ENCODE data around the gene GRK1.

GRK1 gene

DNA sequence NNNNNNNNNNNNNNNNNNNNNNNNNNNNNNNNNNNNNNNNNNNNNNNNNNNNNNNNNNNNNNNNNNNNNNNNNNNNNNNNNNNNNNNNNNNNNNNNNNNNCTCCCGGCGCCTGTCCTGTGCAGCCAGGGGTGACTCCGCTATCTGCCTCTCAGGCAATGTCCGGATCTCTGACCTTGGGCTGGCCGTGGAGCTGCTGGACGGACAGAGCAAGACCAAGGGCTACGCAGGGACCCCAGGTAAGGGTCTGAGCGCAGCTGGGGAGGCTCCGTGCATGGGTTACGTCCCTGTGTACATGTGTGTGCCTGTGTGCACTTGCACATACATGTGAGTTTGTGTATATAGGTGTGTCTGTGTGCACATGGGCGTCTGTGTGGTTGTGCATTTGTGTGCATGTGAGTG, 55.9 kb downstream of the GRK1 start:
- TF ChIP-seq, protein P1, sequence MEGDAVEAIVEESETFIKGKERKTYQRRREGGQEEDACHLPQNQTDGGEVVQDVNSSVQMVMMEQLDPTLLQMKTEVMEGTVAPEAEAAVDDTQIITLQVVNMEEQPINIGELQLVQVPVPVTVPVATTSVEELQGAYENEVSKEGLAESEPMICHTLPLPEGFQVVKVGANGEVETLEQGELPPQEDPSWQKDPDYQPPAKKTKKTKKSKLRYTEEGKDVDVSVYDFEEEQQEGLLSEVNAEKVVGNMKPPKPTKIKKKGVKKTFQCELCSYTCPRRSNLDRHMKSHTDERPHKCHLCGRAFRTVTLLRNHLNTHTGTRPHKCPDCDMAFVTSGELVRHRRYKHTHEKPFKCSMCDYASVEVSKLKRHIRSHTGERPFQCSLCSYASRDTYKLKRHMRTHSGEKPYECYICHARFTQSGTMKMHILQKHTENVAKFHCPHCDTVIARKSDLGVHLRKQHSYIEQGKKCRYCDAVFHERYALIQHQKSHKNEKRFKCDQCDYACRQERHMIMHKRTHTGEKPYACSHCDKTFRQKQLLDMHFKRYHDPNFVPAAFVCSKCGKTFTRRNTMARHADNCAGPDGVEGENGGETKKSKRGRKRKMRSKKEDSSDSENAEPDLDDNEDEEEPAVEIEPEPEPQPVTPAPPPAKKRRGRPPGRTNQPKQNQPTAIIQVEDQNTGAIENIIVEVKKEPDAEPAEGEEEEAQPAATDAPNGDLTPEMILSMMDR (IDR thresholded peaks at IDR 0.05): no peak

DNA sequence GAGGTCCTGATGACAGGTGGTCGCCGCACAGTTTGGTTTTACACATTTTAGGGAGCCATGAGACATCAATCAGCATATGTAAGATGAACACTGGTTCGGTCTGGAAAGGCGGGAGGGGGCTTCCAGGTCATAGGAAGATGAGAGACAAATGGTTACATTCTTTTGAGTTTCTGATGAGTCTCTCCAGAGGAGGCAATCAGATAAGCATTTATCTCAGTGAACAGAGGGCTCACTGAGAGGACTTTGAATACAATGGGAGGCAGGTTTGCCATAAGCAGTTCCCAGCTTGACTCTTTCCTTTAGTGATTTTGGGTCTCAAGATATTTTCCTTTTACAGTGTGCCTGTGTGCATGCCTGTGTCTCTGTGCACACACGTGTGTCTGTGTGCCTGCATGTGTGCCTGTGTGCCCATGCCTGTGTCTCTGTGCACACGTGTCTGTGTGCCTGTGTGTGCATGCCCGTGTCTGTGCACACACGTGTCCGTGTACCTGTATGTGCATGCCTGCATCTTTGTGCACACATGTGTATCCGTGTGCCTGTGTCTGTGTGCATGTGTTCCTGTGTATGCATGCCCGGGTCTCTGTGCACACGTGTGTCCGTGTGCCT, 56.5 kb downstream of the GRK1 start:
- TF ChIP-seq, protein P1 (IDR thresholded peaks at IDR 0.05): no peak

DNA sequence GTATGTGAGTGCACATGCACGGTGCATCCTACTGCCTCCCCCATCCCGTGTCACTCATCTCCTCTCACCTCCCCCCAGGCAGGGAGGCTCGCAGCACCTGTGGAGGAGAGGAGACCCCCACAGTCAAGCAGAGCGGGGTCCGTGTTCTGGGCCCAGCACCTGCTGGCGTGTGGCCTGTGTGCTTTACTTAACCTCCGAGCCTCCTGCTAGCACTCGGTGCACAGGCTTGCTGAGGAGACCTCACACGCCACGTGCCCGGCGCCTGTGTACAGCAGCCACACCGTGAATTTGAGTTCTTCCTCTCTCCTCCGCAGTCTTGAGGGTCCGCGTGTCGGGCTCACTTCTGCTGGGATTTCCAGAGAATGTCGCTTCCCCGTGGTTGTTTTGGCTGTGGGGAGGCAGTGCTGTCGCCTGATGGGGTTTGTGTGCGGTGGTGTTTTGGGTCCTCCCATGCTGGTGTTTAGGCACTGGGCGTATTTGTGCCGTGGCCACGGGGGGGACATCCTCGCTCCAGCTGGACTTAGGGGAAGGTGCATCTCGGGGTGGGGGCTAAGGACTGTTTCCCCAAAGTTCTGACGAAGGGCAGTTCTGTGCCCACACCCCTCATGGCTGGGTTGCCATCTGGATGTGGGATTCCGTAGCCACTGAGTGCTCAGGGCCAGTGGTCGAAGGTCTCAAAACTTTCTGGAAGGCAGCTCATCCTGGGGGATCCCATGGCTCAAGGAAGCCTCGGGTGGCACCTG, 57.2 kb downstream of the GRK1 start:
- TF ChIP-seq, protein P1 (IDR thresholded peaks at IDR 0.05): no peak

DNA sequence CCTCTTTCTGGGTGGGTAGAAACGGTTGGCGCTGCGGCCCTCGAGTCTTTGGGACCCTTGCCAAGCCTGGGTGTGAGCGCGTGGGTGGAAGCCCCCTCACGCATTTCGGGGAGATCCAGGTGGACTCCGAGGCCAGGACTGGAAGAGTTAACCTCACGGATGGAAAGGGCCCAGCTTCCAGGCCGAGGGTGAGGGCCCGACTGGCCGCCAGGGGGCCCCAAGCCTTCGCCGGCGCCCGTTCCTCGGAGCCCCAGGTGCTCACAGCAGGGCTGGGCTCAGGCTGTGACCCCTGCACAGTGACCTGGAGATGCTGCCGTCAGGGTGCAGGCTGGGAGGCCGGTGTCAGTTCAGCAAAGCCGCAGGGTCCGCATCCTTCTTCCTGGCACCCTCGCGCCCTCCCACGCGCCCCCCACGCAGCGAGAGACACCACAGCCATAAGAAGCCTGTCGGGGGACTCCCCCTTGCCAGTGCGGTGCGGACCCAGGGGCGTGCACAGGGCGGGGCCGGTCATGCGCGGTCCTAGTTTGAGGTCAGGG, 57.8 kb downstream of the GRK1 start:
- TF ChIP-seq, protein P1 (IDR thresholded peaks at IDR 0.05): peak; percentile 54

DNA sequence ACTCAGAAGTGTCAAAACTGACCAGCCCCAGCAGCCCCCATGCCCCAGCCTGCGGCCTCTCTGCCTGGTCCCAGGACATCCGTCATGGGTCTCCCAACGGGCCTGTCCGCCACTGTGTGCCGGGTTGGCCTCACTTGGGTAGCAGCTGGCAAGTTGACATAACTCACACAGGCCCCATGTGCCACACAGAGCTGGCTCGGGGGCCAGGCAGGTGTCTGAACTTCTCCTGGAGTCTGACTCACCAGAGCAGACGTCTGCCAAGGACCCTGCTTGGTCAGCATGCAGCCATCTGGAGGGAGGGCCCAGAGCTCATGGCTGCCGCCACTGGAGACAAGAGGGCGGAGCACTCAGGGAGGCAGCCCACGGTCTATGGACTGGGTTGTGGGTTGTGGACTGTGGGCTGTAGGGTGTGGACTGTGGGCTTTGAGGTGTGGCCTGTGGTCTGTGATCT, 60.0 kb downstream of the GRK1 start:
- TF ChIP-seq, protein P1 (IDR thresholded peaks at IDR 0.05): no peak

DNA sequence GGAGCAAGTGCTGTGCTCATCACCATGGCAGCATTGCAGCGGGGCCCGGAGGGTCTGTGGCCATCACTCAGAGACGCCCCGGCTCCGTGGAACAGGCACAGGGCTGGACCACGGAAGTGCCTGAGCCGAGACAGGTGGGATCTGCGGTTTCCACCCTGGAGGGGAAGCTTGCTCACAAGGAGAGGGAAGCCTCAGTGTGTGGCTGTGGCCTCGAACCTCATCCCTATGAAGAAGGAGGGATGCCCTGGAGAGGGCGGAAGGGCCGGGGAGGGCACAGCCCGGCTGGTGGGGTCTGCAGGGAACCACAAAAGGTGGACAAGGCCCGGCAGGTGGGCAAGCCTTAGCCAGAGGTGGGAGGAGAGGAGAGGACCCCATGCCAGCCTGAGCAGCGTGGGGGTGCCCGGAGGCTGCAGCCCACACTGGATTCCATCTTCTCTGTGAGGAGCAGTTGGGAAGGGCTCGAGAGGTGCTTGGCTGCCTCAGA, 61.6 kb downstream of the GRK1 start:
- TF ChIP-seq, protein P1 (IDR thresholded peaks at IDR 0.05): no peak

DNA sequence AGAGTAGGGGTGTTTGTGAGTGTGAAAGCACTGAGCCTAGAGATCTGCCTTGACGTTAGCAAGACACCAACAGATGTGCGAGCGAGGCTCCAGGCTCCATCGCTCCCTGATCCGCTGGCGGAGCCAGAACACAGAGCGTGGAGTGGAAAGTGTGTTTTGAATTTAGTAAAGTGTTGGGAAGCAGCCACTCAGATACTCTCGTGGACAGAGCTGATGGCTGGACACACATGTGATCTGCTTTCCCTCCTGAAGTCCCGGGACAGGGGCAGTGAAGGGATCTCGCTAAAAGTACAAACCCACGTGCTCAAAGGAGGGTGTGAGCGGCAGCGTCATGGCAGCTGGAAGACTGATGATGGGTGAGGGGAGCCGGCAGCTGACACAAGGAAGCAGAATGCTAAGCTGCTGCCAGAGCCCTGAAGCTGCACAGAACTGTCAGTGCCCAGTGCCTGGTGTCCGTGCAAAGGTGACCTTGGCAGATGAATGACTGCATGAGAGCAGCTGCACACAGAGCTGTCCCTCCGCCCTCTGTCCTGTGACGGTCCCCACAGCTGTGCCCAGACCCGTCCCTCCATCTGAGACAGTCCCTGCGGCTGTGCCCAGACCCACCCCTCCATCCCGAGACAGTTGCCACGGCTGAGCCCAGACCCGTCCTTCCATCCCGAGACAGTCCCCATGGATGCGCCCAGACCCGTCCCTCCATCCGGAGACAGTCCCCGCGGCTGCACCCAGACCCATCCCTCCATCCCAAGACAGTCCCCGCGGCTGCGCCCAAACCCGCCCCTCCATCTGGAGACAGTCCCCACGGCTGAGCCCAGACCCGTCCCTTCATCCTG, 62.4 kb downstream of the GRK1 start:
- TF ChIP-seq, protein P1 (IDR thresholded peaks at IDR 0.05): no peak
